Heart left ventricle (tissue), 16 donors: ENCODE data around the gene HDGFL3. TPM values are rescaled to one million over a fixed set of nuclear protein-coding genes. Genes with fewer than 3 reads are reported as not detected.

ENCODE experiments used
- ATAC-seq, 4 donors: fragments of 200-7000 bp; cut with Tn5 transposase; one replicate each; pipeline ENCODE4 v1.9.1; 2020 to 2022; ENCODE audit warnings: moderate library complexity in 4 of 4, mild to moderate bottlenecking in 3 of 4, moderate number of reproducible peaks in 1 of 4
- DNase-seq, 5 donors: peaks; one replicate each; pipeline ENCODE4 v3.0.0-alpha.2; 2020
- H3K27ac ChIP-seq, 12 donors: fragments of 200-600 bp; sonication (generic) in 4 of 12; one replicate each; pipeline versions ENCODE4 v1.5.0 to v1.8.0; 2016 to 2022; ENCODE audit warnings: mild to moderate bottlenecking in 2 of 12
- H3K27me3 ChIP-seq, 9 donors: fragments of 200-600 bp; sonication (generic) in 2 of 9; one replicate each; pipeline versions ENCODE4 v1.5.1 to v1.8.0; 2016 to 2022; ENCODE audit warnings: mild to moderate bottlenecking in 3 of 9
- H3K36me3 ChIP-seq, 9 donors: fragments of 200-600 bp; sonication (generic) in 2 of 9; one replicate each; pipeline versions ENCODE4 v1.5.0 to v1.8.0; 2018 to 2022; ENCODE audit warnings: mild to moderate bottlenecking in 2 of 9
- H3K4me1 ChIP-seq, 12 donors: fragments of 200-600 bp; sonication (generic) in 4 of 12; one replicate each; pipeline versions ENCODE4 v1.5.0 to v1.8.0; 2016 to 2022; ENCODE audit warnings: mild to moderate bottlenecking in 3 of 12
- H3K4me3 ChIP-seq, 12 donors: fragments of 200-600 bp; sonication (generic) in 4 of 12; one replicate each; pipeline versions ENCODE4 v1.5.0 to v1.8.0; 2017 to 2022; ENCODE audit warnings: mild to moderate bottlenecking in 9 of 12, moderate library complexity in 4 of 12
- H3K9me3 ChIP-seq, 12 donors: fragments of 200-600 bp; sonication (generic) in 4 of 12; one replicate each; pipeline versions ENCODE4 v1.5.0 to v1.8.0; 2016 to 2022; ENCODE audit warnings: mild to moderate bottlenecking in 1 of 12
- POLR2A ChIP-seq, 2 donors: fragments of 450-650 bp; IDR thresholded peaks; one replicate each; pipeline ENCODE4 v1.6.1; 2017; ENCODE audit warnings: antibody characterized with exemption in 2 of 2, mild to moderate bottlenecking in 2 of 2, moderate library complexity in 2 of 2
- WGBS, 4 donors: extraction: QIAGEN DNeasy Blood & Tissue Kit in 2 of 4; methylation state at CpG; one replicate each; pipeline versions ENCODE4 v1.1.5 to v1.1.7; 2013 to 2018; 5-methylcytosine and 5-hydroxymethylcytosine counted together
- intact Hi-C, 10 donors: fragments of 100-400 bp; cut with DNase I; formaldehyde crosslinking; loops; one replicate each; pipeline versions ENCODE4 v1.11.1 to v1.14.2; 2022
- polyA plus RNA-seq, 2 donors: library from polyadenylated mRNA; stranded (reverse); fragments of 200-250 nt; gene quantifications; one replicate each; pipeline ENCODE4 v1.2.3, GENCODE V29; 2013
- total RNA-seq, 9 donors: library from RNA; depleted of rRNA in 2 of 9; stranded (reverse); fragments of >200 nt in 2 of 9; fragmentation: NEBNext Ultra II Directional in 3 of 9; extraction: Animal tissue kit (Norgen Biotek cat#: 25700) in 3 of 9; gene quantifications; one replicate each; pipeline versions ENCODE4 v1.1.0 to v1.2.4, GENCODE V29; 2016 to 2023
- TF ChIP-seq, protein P1 (sequence below), 12 donors: fragments of 200-600 bp; sonication (generic) in 4 of 12; IDR thresholded peaks; one replicate each; pipeline versions ENCODE4 v1.5.0 to v1.8.0; 2018 to 2022; ENCODE audit warnings: antibody characterized with exemption in 12 of 12, mild to moderate bottlenecking in 5 of 12
- donor health status: ischemic (EF 13 %, LVEDD 7.1; RV severe dilation, severe dysfunction).
- donor health status: healthy with polysubstance abuse.
- donor health status: DM: no; HTN: yes; CAD: no.
- donor health status: DM: no; HTN: no; CAD: no.
- donor health status: ischemic (EF 25% LVEDD 6.9; RV normal size, moderate dysfunction).
- donor health status: ischemic (EF 25% LVEDD 5.7; RV mildly dilated, moderate dysfunction).
- donor health status: healthy.
- donor health status: DM: yes; HTN: yes; CAD: no.
- donor health status: ischemic (EF 35%, LVEDD 5.7; RV mildly dilated, moderate dysfunction).
- donor health status: nonischemic (EF 11% LVEDD 7.7; RV severe dilation, severe dysfunction).
- donor health status: DM: yes; HTN: yes; CAD: no.
- donor health status: PGD.
- donor health status: ischemic (EF 29% LVEDD 5.4; RV normal size, mild dysfunction).
- donor health status: nonischemic (EF 23%, LVEDD 6.1; RV moderate dilation, normal function).

Gene HDGFL3
- total and polyA plus RNA-seq, 11 donors, result 9.6 to 50.7 (median 33.9) TPM

DNA sequence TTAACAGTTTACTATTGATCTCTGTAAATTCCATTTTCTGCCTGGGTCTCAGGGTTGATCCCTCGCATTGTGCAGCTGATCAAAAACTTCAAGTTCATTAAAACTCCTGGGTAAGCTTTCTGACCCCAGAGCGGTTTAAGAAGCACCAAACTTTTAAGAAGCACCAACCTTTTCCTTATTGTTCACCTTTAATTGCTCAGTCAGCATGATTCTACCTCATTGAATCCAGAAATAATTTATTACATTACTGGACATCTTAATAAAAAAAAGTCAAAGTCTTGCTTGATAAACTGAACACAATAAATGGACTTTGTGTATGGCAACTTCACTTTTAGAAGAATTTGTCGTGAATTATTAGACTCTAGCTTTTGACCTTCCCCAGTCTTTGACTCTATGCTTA lies 46.9 kb downstream of the HDGFL3 start:
- H3K36me3 ChIP-seq, result peaks cover 0 to 51% (median 23%) of the 10 kb centered on the region in 9 donors
- intact Hi-C loops, result no loop called here
- DNase-seq (no peak), ATAC-seq (no peak)
- H3K27ac ChIP-seq, result no peak overlapping the region
- H3K4me3 ChIP-seq, result no peak overlapping the region
- 97 to 100% (median 99%) methylated on average over 3 of the region's 3 CpGs for whole genome bisulfite sequencing, 4 donors
- H3K4me1 ChIP-seq, result peaks cover 0 to 3% (median 0%) of the 10 kb centered on the region in 12 donors
- peaks cover 0 to 15% (median 3%) of the 10 kb centered on the region in 12 donors for H3K9me3 ChIP-seq
- TF ChIP-seq, protein P1, sequence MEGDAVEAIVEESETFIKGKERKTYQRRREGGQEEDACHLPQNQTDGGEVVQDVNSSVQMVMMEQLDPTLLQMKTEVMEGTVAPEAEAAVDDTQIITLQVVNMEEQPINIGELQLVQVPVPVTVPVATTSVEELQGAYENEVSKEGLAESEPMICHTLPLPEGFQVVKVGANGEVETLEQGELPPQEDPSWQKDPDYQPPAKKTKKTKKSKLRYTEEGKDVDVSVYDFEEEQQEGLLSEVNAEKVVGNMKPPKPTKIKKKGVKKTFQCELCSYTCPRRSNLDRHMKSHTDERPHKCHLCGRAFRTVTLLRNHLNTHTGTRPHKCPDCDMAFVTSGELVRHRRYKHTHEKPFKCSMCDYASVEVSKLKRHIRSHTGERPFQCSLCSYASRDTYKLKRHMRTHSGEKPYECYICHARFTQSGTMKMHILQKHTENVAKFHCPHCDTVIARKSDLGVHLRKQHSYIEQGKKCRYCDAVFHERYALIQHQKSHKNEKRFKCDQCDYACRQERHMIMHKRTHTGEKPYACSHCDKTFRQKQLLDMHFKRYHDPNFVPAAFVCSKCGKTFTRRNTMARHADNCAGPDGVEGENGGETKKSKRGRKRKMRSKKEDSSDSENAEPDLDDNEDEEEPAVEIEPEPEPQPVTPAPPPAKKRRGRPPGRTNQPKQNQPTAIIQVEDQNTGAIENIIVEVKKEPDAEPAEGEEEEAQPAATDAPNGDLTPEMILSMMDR (IDR thresholded peaks at IDR 0.05), result no peak
- no peak for TF ChIP-seq POLR2A (IDR thresholded peaks at IDR 0.05)
- H3K27me3 ChIP-seq, result no peaks in the 10 kb centered on the region

DNA sequence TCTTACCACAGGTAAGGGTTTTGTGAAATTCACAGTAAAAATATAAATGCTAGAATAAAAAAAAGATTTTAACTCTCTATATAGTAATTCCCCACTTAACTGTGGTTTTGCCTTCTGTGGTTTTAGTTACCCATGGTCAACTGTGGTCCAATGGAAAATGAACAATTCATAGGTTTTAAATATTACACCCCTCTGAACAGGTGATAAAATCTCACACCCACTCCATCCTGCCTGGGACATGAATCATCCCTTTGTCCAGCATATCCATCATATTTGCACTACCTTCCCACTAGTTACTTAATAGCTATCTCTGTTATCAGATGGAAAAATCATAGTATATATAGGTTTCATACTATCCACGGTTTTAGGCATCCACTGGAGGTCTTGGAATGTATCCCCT lies 49.2 kb downstream of the HDGFL3 start:
- Histone ChIP-seq H3K36me3 (peaks cover 0 to 65% (median 23%) of the 10 kb centered on the region in 9 donors), H3K4me3 (no peak overlapping the region), H3K4me1 (no peaks in the 10 kb centered on the region), H3K9me3 (no peaks in the 10 kb centered on the region), H3K27ac (no peak overlapping the region), H3K27me3 (no peaks in the 10 kb centered on the region)
- intact Hi-C loops, result loop anchor here in 1 of 10 donors (10.0 kb wide), 1 partner anchor 46 kb away; the partner anchor contains the start of gene HDGFL3
- DNase-seq, result no peak
- TF ChIP-seq POLR2A (IDR thresholded peaks at IDR 0.05), result no peak
- TF ChIP-seq, protein P1 (IDR thresholded peaks at IDR 0.05), result no peak
- 86 to 96% (median 88%) methylated on average over 1 of the region's 1 CpG for WGBS, 4 donors
- no peak for ATAC-seq

DNA sequence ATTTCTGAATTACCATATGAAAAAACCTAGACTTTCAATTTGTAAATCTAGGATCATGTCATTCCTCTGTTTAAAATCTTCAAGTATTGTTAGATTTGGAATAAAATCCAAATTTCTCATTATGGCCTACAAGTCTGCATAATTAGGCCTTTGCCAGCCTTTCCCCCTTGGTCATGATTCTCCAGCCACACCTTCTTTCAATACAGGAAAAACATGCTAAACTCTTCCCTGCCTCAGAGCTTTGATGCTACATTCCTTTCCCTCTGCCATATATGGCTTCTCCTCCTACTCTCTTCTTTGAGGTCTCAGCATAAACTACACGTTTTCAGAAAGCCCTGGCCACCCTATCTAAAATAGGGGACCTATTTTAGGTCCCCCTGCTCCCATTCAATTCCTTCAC lies 51.7 kb downstream of the HDGFL3 start:
- DNase-seq, result no peak
- Histone ChIP-seq H3K9me3 (no peaks in the 10 kb centered on the region), H3K27ac (no peak overlapping the region), H3K27me3 (no peaks in the 10 kb centered on the region), H3K4me1 (no peaks in the 10 kb centered on the region), H3K36me3 (peaks cover 0 to 62% (median 28%) of the 10 kb centered on the region in 9 donors), H3K4me3 (no peak overlapping the region)
- 64 to 79% (median 71%) methylated on average over 1 of the region's 1 CpG for WGBS, 4 donors
- intact Hi-C loops, result loop anchor here in 2 of 10 donors (2.0 to 10.0 kb wide), 2 partner anchors 49 kb away; partner anchors contain the start of genes HDGFL3 (in 1 of the 2) and TM6SF1 (in 1 of the 2)
- TF ChIP-seq POLR2A (IDR thresholded peaks at IDR 0.05), result no peak
- TF ChIP-seq, protein P1 (IDR thresholded peaks at IDR 0.05), result no peak
- ATAC-seq, result no peak

DNA sequence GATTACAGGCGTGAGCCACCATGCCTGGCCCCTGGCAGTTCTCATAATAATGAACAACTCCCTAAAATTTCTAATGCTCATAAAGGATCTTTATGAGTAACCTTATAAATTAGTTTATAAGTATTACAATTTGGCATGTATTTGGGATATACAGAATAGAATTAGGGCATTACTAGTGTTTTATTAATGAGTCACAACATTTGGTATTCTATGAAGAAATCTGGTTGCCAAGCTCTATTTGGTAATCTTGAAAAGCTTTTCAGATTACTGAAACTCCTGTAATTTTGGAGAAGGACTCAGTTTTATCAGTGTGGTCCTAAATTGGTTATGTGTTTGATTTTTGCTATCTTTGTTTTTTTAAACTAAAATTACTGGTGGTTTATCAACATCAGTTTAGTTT lies 54.3 kb downstream of the HDGFL3 start:
- intact Hi-C loops, result loop anchor here in 1 of 10 donors (10.0 kb wide), 1 partner anchor 52 kb away; the partner anchor contains the start of gene HDGFL3
- peaks cover 0 to 77% (median 40%) of the 10 kb centered on the region in 9 donors for H3K36me3 ChIP-seq
- 96 to 100% (median 99%) methylated on average over 1 of the region's 1 CpG for WGBS, 4 donors
- ATAC-seq, result no peak
- no peak overlapping the region for H3K27ac ChIP-seq
- no peak for DNase-seq
- no peaks in the 10 kb centered on the region for H3K27me3 ChIP-seq
- H3K4me3 ChIP-seq, result no peak overlapping the region
- H3K4me1 ChIP-seq, result no peaks in the 10 kb centered on the region
- no peaks in the 10 kb centered on the region for H3K9me3 ChIP-seq
- TF ChIP-seq POLR2A (IDR thresholded peaks at IDR 0.05), result no peak
- TF ChIP-seq, protein P1 (IDR thresholded peaks at IDR 0.05), result no peak
